Immature natural killer cell (primary cell): ENCODE measurements around the gene MICU1. TPM values are rescaled to one million over a fixed set of nuclear protein-coding genes. Genes with fewer than 3 reads are reported as not detected.
"Not testable (repeated sequence)": the region's sequence is repeated elsewhere in the genome, so short reads cannot be mapped to it uniquely, and the experiment has no call there.

Experiments used
- DNase-seq, 3 donors: peaks; one replicate each; pipeline ENCODE4 v3.0.0; 2022; ENCODE audit warnings: mixed read lengths in 1 of 3
- H3K27ac Mint-ChIP-seq, 6 donors: one replicate each; pipeline ENCODE4 v1.8.0; 2020; ENCODE audit warnings: mixed read lengths in 6 of 6, mild to moderate bottlenecking in 5 of 6, inconsistent platforms in 4 of 6, moderate library complexity in 3 of 6
- H3K27me3 Mint-ChIP-seq, 3 donors: one replicate each; pipeline ENCODE4 v1.8.0; 2020 to 2021; ENCODE audit warnings: low read depth in 3 of 3, mild to moderate bottlenecking in 3 of 3, mixed read lengths in 3 of 3, moderate library complexity in 3 of 3, inconsistent platforms in 1 of 3
- H3K36me3 Mint-ChIP-seq, 3 donors: one replicate each; pipeline ENCODE4 v1.8.0; 2020; ENCODE audit warnings: mixed read lengths in 3 of 3, inconsistent platforms in 2 of 3, mild to moderate bottlenecking in 2 of 3
- H3K4me1 Mint-ChIP-seq, 2 donors: one replicate each; pipeline ENCODE4 v1.8.0; 2020; ENCODE audit warnings: inconsistent platforms in 2 of 2, mild to moderate bottlenecking in 2 of 2, mixed read lengths in 2 of 2, moderate library complexity in 1 of 2
- H3K4me3 Mint-ChIP-seq, 5 donors: one replicate each; pipeline ENCODE4 v1.8.0; 2020; ENCODE audit warnings: mild to moderate bottlenecking in 5 of 5, mixed read lengths in 5 of 5, inconsistent platforms in 3 of 5, moderate library complexity in 3 of 5
- H3K9me3 Mint-ChIP-seq, 6 donors: one replicate each; pipeline ENCODE4 v1.8.0; 2020; ENCODE audit warnings: mild to moderate bottlenecking in 6 of 6, mixed read lengths in 6 of 6, inconsistent platforms in 4 of 6, moderate library complexity in 3 of 6
- polyA plus RNA-seq, 3 donors: library from polyadenylated mRNA; unstranded; fragments of 300-500 nt; fragmentation: Illumina TruSeq; gene quantifications; one replicate each; pipeline ENCODE4 v1.2.3, GENCODE V29; 2021

Gene MICU1
- polyA plus RNA-seq, 3 donors from 2014 or later: 19.8 to 45.1 (median 21.2) TPM

DNA sequence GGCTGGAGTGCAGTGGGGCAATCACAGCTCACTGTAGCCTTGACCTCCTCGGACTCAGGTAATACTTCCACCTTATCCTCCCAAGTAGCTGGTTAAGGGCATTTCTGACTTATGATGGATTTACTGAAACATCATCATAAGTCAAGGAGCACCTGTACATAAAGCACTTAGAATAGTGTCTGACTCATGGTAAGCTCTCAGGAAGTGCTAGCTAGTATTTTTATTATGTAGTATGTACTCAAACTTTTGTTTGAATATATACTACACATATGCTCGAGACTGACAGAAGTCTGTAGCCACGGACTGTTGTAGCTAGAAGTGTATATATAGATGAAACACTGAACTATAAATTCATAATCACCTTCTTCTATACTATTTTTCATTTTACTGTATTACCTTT is 163.6 kb downstream of the MICU1 start:
- H3K36me3 Mint-ChIP-seq: peaks cover 9 to 16% (median 12%) of the 10 kb centered on the region in 3 donors
- H3K27ac Mint-ChIP-seq: no peak overlapping the region
- H3K27me3 Mint-ChIP-seq: peaks cover 0 to 1% (median 0%) of the 10 kb centered on the region in 3 donors

DNA sequence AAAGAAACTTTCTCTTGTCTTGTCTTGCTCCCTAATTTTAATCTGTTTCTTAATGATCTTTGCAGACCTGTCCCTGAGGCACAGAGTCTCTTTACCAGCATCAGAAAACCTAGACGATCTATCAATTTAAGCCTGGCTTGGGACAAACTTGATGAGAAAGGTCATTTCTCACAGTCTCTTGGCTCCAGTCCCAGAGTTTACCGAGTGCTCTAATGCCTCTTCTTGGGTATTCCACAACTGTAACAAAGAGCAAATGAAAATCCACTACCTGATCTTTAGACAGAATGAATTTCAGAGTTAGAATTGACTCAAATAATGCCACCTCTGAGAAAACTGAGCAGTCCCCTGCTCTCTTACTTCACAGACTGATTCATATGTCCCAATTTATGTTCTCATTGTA is 164.8 kb downstream of the MICU1 start:
- DNase-seq: no peak
- no peak overlapping the region for H3K4me3 Mint-ChIP-seq
- peaks cover 0 to 2% (median 1%) of the 10 kb centered on the region in 3 donors for H3K27me3 Mint-ChIP-seq
- no peak overlapping the region for H3K27ac Mint-ChIP-seq
- H3K4me1 Mint-ChIP-seq: no peaks in the 10 kb centered on the region
- H3K36me3 Mint-ChIP-seq: peaks cover 9 to 16% (median 12%) of the 10 kb centered on the region in 3 donors
- no peaks in the 10 kb centered on the region for H3K9me3 Mint-ChIP-seq

More for the DNA sequence above, 163.6 kb downstream of the MICU1 start:
- no peak overlapping the region for H3K4me3 Mint-ChIP-seq
- no peaks in the 10 kb centered on the region for H3K4me1 Mint-ChIP-seq
- DNase-seq: no peak
- H3K9me3 Mint-ChIP-seq: no peaks in the 10 kb centered on the region

DNA sequence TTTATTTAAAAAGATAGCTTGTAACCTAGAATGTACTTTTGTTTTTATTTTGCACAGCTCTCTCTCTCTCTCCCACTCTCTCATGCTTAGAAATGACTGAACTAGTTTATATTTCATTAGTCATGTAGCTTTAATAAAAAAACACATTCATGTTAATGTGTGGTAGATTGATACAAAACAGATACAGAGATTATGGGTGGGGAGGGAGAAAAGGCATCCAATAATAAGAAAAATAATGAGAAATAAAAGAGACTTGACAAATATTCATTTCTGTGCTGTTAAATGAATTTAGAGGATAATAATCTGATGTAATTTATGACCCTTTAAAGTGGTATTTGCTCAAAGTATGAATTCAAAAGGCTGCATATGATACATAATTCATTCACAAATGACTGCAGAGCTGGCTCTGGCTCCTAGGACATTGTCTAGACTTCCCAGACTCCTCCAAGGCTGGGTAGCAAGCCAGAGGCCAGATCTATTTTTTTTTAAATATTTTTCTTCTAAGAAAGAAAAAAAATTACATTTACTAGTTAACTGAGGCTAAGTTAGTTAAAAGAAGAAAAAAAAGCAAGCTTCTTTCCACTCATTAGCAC is 165.5 kb downstream of the MICU1 start:
- H3K4me3 Mint-ChIP-seq: no peak overlapping the region
- no peak overlapping the region for H3K27ac Mint-ChIP-seq
- no peaks in the 10 kb centered on the region for H3K4me1 Mint-ChIP-seq
- H3K9me3 Mint-ChIP-seq: no peaks in the 10 kb centered on the region
- H3K27me3 Mint-ChIP-seq: peaks cover 0 to 2% (median 1%) of the 10 kb centered on the region in 3 donors
- DNase-seq: no peak
- H3K36me3 Mint-ChIP-seq: peaks cover 9 to 16% (median 12%) of the 10 kb centered on the region in 3 donors

DNA sequence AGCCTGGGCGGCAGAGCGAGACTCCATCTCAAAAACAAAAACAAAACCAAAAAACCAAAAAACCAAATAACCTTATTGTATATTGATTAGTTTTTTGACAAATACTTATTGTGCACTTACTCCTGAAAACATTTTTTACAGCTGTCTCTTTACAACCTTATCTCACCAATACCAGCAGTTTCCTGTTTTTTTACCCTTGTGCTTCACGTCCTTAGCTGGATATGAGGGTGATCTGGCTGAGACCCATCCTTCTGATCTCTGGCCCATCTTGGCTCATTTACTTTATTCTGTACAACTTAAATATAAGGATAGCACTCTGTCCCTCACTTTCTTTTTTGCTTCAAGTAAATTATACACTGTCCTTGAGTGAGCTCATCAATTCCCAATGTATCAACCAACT is 166.6 kb downstream of the MICU1 start:
- H3K36me3 Mint-ChIP-seq: peaks cover 9 to 16% (median 12%) of the 10 kb centered on the region in 3 donors
- no peaks in the 10 kb centered on the region for H3K4me1 Mint-ChIP-seq
- no peaks in the 10 kb centered on the region for H3K9me3 Mint-ChIP-seq
- DNase-seq: no peak
- H3K27ac Mint-ChIP-seq: no peak overlapping the region
- no peak overlapping the region for H3K4me3 Mint-ChIP-seq
- H3K27me3 Mint-ChIP-seq: peaks cover 0 to 2% (median 1%) of the 10 kb centered on the region in 3 donors

DNA sequence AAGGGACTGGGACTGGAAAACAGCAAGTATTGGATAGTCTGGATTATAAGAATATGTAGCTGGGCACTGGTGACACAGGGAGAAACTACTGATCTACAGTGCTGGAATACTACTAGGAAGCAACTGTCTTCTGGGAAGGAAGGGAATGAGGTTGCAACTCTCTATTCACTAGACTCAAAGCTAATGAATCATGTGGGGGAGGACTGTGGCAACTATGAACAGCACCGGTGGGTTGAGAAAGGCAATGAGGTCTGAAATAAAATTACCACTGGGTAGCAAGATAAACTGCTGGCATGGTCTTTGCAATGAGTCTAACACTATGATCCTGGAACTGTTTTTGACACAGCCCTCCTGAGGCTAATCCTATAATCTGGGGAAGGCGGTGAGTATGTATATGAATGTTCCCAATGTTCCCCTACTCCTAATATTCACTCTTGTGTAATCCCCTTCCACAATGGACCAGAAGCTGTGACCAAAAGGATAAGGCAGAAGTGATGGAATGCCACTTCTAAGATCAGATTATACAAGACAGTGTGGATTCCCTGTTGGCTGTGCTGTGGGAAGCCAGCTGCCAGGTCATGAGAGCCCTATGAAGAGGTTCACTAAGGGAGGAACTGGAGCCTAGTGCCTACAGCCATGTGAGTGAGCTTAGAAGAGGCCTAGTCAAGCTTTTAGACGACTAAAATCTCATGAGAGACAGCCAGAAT is 169.8 kb downstream of the MICU1 start:
- Mint-ChIP-seq H3K27ac (no peak overlapping the region), H3K36me3 (peaks cover 8 to 19% (median 9%) of the 10 kb centered on the region in 3 donors), H3K27me3 (peaks cover 0 to 2% (median 1%) of the 10 kb centered on the region in 3 donors), H3K9me3 (no peaks in the 10 kb centered on the region), H3K4me3 (no peak overlapping the region), H3K4me1 (no peaks in the 10 kb centered on the region)
- DNase-seq: no peak

DNA sequence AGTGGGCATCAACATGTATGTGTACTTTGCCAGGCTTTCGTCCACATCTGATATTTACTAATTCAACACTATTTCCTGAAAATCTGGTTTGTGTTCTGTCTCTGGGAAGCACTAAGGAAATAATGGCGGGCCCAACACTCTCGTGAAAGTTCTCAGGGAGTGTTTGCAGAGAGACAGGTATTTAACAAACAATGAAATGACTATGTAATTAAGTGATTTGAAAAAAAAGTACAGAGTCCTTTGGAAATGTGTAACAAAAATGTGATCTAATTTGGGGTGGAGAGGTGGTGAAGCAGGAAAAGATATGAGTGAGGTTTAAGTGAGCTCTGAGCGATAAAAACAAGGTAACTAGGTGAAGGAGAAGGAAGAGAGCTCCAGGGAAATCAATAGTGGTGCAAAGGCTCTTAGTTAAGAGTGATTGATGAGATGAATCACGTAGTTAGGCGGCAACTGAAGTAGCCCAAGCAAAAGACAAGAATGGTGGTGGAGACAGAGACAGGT is 175.9 kb downstream of the MICU1 start:
- H3K9me3 Mint-ChIP-seq: no peaks in the 10 kb centered on the region
- H3K27me3 Mint-ChIP-seq: no peaks in the 10 kb centered on the region
- no peak for DNase-seq
- no peaks in the 10 kb centered on the region for H3K4me1 Mint-ChIP-seq
- peak overlapping the region in 1 of 6 donors; percentile 8 for H3K27ac Mint-ChIP-seq
- H3K4me3 Mint-ChIP-seq: no peak overlapping the region
- H3K36me3 Mint-ChIP-seq: peaks cover 5 to 19% (median 13%) of the 10 kb centered on the region in 3 donors

DNA sequence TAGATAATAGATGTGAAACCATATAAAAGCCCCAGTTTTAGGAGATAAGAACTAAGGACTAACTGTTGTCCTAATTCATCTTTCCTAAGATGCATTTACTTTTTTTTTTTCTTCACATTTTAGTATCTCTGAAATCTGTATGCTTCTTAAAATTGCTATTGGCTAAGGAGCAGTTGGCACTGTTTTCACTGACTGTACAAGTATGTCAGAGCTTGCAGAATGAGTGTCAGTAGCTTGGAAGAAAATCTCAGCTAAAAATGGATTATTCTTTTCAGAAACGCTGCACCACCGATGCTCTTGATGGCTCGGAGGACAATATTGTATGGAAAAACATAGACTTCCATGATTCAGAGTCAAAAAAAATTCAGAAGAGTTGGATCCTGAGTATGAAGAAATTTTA is 180.0 kb downstream of the MICU1 start:
- peaks cover 6 to 16% (median 14%) of the 10 kb centered on the region in 3 donors for H3K36me3 Mint-ChIP-seq
- H3K27me3 Mint-ChIP-seq: peaks cover 0 to 2% (median 0%) of the 10 kb centered on the region in 3 donors
- no peaks in the 10 kb centered on the region for H3K9me3 Mint-ChIP-seq
- DNase-seq: no peak
- H3K27ac Mint-ChIP-seq: no peak overlapping the region
- H3K4me1 Mint-ChIP-seq: no peaks in the 10 kb centered on the region
- H3K4me3 Mint-ChIP-seq: no peak overlapping the region

DNA sequence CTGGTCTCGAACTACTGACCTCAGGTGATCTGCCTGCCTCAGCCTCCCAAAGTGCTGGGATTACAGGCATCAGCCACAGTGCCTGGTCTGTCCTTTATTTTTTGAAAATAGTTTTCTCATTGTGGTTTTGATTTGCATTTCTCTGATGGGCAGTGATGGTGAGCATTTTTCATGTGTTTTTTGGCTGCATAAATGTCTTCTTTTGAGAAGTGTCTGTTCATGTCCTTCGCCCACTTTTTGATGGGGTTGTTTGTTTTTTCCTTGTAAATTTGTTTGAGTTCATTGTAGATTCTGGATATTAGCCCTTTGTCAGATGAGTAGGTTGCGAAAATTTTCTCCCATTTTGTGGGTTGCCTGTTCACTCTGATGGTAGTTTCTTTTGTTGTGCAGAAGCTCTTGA is 182.9 kb downstream of the MICU1 start:
- peaks cover 0 to 14% (median 11%) of the 10 kb centered on the region in 3 donors for H3K36me3 Mint-ChIP-seq
- H3K27ac Mint-ChIP-seq, H3K27me3 Mint-ChIP-seq: not testable (repeated sequence)

DNA sequence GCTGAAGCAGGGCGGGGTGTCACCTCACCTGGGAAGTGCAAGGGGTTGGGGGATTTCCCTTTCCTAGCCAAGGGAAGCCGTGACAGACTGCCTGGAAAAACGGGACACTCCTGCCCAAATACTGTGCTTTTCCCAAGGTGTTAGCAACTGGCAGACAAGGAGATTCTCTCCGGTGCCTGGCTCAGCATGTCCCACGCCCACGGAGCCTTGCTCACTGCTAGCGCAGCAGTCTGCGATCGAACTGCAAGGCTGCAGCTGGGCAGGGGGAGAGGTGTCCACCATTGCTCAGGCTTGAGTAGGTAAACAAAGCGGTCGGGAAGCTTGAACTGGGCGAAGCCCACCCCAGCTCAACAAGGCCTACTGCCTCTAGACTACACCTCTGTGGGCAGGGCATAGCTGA is 190.3 kb downstream of the MICU1 start:
- no peak for DNase-seq
- Mint-ChIP-seq H3K9me3 (peaks cover 0 to under 1% (median 0%) of the 10 kb centered on the region in 6 donors), H3K27me3 (peaks cover 0 to 2% (median 0%) of the 10 kb centered on the region in 3 donors), H3K27ac (no peak overlapping the region), H3K4me3 (no peak overlapping the region), H3K4me1 (no peaks in the 10 kb centered on the region), H3K36me3 (peaks cover 0 to 13% (median 0%) of the 10 kb centered on the region in 3 donors)

More for the DNA sequence above, 182.9 kb downstream of the MICU1 start:
- DNase-seq, H3K4me1 Mint-ChIP-seq, H3K9me3 Mint-ChIP-seq, H3K4me3 Mint-ChIP-seq: not testable (repeated sequence)

DNA sequence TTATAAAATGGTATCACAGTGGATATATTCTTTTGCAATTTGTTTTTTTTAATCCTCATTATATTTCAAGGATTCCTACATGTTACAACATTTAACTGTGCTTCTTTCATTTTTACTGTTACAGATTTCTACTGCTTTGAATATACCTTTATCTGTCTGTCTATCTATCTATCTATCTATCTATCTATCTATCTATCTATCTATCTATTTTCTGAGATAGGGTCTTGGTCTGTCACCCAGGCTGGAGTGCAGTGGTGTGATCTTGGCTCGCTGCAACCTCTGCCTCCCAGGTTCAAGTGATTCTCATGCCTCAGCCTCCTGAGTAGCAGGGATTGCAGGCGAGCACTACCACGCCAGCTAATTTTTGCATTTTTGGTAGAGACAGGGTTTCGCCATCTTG is 194.9 kb downstream of the MICU1 start:
- H3K4me3 Mint-ChIP-seq: not testable (repeated sequence)

DNA sequence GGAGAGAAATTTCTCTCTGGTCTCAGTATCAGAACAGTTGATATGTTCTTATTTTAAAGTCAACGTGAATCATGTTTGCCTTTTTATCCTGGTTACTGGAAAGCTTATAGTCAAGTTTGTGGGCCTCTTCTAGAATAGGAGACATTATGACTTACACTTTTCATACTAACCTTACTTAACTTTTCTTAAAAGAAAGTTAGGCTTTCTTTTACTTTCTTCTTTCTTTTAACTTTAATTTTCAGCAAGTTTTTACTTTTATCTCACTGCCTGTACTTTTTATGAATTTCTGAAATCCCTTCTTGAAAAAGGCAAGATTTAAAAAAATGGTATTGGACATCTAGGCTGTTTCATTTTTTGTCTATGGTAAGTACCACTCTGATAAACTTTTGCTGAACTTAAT is 195.9 kb downstream of the MICU1 start:
- Mint-ChIP-seq H3K36me3 (peaks cover 0 to 4% (median 3%) of the 10 kb centered on the region in 3 donors), H3K4me1 (no peaks in the 10 kb centered on the region), H3K27me3 (no peaks in the 10 kb centered on the region), H3K9me3 (peaks cover 0 to 2% (median 0%) of the 10 kb centered on the region in 6 donors), H3K4me3 (no peak overlapping the region), H3K27ac (no peak overlapping the region)
- no peak for DNase-seq

More for the DNA sequence above, 194.9 kb downstream of the MICU1 start:
- not testable (repeated sequence) for H3K36me3 Mint-ChIP-seq, H3K27me3 Mint-ChIP-seq, H3K4me1 Mint-ChIP-seq, H3K9me3 Mint-ChIP-seq, DNase-seq, H3K27ac Mint-ChIP-seq

DNA sequence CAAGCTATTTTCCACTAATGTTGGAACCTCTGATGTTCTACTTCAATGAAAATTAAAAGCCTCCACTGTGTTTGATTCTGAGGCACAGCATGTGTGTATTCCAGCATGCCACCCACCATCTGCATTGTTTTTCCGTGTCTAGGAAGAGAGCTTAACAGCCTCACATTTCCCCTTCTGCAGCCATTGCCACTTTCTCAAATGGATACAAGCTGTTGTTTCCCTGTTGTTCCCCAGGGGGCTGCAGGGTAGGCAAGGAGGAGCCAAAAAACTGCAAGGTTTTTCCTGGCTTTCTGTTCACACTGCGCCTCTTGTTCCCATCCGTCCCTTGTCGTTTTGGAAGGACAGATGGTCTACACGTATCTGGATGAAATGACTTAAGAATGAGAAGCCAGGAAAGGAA is 198.9 kb downstream of the MICU1 start:
- no peak overlapping the region for H3K27ac Mint-ChIP-seq
- H3K9me3 Mint-ChIP-seq: peaks cover 0 to 2% (median 0%) of the 10 kb centered on the region in 6 donors
- no peaks in the 10 kb centered on the region for H3K27me3 Mint-ChIP-seq
- H3K4me1 Mint-ChIP-seq: no peaks in the 10 kb centered on the region
- H3K4me3 Mint-ChIP-seq: no peak overlapping the region
- H3K36me3 Mint-ChIP-seq: peaks cover 12 to 19% (median 15%) of the 10 kb centered on the region in 3 donors
- DNase-seq: no peak

DNA sequence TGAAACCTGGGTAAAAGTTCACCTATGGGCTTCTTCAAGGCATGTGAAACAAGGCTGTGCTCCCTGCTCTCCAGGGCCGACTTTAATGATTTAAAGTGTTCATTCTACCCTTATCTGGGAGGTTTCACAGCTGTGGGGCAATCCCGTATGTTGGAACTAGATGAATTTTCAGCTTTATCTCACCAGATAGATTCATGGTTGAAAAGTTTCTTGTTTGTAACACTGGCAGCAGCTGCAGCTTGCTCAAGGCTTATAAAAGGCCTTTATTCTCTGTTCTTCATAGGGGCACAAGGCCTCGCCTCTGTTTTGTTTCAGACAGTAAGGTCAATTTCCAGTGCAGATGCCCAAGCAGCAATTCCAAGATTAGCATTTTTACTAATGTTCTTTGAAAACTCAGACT is 200.7 kb downstream of the MICU1 start:
- H3K36me3 Mint-ChIP-seq: peaks cover 19 to 26% (median 26%) of the 10 kb centered on the region in 3 donors
- H3K4me1 Mint-ChIP-seq: no peaks in the 10 kb centered on the region
- H3K9me3 Mint-ChIP-seq: peaks cover 0 to 2% (median 0%) of the 10 kb centered on the region in 6 donors
- no peak for DNase-seq
- no peak overlapping the region for H3K27ac Mint-ChIP-seq
- H3K4me3 Mint-ChIP-seq: no peak overlapping the region
- H3K27me3 Mint-ChIP-seq: no peaks in the 10 kb centered on the region

DNA sequence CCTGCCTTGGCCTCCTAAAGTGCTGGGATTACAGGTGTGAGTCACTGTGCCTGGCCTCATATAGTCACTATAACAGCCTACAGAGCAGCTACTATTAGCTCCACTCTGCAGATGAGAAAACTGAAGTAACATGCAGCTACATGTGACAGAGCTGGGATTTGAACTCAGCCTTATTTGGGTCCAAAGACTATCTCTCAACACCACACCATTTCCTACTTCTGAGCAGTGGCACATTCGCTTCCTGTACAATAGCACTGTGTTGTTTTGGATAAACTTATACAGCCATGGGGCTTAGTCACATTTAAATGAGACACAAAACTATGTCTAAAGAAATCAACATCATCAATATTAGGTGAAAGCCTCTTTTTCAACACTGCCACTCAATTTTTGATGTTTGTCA is 201.3 kb downstream of the MICU1 start:
- H3K27me3 Mint-ChIP-seq: no peaks in the 10 kb centered on the region
- H3K4me1 Mint-ChIP-seq: no peaks in the 10 kb centered on the region
- H3K4me3 Mint-ChIP-seq: no peak overlapping the region
- peaks cover 0 to 2% (median 0%) of the 10 kb centered on the region in 6 donors for H3K9me3 Mint-ChIP-seq
- DNase-seq: no peak
- no peak overlapping the region for H3K27ac Mint-ChIP-seq
- peaks cover 19 to 32% (median 26%) of the 10 kb centered on the region in 3 donors for H3K36me3 Mint-ChIP-seq
